CMK (cell line): ENCODE results near the gene DMXL1.

Source experiments
- DNase-seq: peaks from one replicate; pipeline ENCODE4 v3.0.0-alpha.2; 2010; ENCODE audit warnings: low read depth

DMXL1 gene, protein sequence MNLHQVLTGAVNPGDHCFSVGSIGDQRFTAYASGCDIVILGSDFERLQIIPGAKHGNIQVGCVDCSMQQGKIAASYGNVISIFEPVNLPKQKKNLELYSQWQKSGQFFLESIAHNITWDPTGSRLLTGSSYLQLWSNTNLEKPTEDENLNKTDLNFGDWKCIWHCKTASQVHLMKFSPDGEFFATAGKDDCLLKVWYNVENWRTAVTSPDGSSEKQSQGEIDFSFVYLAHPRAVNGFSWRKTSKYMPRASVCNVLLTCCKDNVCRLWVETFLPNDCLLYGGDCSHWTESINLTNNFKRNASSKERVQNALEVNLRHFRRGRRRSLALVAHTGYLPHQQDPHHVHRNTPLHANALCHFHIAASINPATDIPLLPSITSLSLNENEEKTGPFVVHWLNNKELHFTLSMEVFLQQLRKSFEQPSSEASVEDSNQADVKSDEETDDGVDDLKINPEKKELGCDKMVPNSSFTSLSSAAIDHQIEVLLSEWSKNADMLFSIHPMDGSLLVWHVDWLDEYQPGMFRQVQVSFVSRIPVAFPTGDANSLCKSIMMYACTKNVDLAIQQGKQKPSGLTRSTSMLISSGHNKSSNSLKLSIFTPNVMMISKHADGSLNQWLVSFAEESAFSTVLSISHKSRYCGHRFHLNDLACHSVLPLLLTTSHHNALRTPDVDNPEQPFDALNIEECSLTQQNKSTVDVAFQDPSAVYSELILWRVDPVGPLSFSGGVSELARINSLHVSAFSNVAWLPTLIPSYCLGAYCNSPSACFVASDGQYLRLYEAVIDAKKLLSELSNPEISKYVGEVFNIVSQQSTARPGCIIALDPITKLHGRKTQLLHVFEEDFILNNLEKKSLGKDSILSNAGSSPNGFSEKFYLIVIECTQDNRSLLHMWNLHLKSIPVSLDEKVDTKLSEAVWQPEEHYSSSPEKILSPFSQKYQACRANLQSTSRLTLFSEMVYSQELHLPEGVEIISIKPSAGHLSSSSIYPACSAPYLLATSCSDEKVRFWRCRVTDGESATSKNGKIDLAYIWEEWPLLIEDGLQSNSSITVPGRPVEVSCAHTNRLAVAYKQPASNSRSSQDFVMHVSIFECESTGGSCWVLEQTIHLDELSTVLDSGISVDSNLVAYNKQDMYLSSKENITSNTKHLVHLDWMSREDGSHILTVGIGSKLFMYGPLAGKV (N-terminal part only)

DNA sequence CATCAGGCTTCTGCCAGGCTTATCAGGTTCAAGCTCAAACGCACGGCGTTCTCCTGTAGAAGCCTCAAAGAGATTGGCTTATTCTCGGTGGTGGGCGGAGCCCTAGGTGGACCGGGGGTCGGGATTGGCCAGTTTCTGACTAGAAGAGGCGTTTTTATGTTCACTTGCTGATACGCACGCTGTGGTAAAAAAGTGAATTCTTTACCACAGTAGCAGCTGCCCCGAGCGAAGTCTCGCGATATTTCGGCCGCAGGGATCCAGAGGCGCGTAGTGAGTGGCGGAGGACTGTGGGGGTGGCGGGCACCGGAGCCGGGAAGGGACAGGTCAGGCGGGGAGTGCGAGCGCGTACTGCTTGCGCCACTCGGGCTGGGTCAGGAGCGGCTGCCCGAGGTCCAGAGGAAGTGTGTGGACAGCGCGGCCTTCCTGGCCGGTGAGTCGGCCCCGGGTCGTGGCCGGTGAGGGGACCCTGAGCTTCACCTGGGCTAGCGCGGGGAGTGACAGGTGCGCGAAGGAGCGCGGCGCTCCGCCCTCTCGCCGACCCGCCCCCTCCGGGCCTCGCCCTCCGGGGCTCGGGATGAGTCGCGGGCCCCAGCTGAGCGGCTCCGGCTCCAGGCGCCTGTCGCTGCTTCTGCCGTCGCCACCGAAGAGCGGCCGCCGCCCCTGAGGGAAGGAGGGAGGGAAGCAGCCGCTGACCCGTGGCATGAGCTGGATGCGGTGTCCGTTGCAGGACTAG lies at the start of gene DMXL1:
TSS of gene DMXL1 (plus strand) at position 260 of the 733 bp plus-strand sequence. CDS start 483 bp downstream, outside the sequence.
- peak; percentile 93 for DNase-seq

DNA sequence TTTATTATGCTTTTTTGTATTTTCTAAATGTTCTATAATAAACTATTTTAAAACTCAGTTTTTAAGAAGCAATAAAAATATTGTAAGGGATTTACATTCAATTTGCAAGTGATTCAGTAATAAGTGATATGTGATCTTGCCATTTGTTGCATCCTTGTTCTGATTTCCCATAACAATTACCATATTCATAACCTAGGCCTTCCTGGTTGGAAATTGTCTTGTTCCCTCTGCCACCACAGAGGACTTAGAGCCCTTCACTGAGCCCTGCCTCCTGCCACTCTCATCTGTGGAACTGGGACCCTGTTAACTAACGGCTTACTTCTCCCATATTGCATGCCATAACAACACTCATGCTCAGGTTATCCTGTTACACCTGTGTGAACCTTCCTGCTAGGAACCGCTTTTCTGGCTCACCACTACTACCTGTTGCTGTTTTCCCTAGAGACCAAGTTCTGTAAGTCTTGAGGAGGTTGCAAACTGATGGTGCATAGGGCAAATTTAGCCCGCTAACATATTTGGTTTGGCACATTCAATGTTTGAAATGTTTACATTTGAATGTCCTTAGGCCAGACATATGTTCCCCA lies 49.6 kb upstream of the DMXL1 start:
- no peak for DNase-seq

DNA sequence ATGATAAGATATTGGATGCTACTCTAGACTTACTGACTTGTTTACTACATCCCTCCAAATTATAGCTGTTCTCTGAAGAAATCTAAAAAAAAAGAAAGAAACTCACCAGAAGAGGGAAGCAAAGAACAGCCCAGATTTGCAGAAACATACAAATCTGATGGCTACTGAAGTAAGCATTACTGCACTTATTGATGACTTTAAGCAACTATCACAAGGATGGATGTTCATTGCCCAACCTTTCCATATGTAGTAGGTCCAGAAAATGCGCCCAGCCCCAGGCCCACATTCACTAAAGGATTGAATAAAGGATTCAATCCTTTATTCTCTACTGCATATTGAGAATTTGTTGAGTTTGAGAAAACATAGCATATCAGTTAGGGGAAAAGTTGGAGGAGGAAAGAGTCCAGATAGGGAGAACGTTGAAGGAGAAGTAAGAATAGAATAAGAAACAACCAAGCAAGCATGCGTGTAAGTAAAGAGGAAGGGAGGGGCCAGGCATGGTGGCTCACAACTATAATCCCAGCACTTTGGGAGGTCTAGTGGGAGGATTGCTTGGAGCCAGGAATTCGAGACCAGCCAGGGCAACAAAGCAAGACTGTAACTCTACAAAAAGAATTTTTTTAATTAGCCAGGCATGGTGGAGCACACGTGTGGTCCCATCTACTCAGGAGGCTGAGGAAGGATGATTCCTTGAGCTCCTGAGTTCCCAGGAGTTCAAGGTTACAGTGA lies 48.7 kb upstream of the DMXL1 start:
- DNase-seq, result no peak

DNA sequence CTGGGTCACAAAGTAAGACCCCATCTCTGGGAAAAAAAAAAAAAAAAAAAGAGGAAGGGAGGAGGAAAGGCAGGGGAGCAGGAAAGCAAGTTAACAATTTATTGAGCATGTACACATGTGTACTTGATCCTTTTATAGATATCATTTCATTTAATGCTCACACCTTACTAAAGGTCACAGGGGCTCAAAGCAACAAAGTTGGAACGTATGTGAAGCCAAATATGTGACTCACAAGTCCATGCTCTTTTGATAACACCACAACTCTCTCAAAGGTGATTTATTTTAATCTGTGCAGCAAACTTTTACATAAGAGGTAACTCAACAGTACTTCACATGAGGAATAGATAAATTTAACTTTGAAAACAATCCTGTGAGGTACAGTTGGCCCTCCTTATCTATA lies 48.1 kb upstream of the DMXL1 start:
- DNase-seq, result no peak

DNA sequence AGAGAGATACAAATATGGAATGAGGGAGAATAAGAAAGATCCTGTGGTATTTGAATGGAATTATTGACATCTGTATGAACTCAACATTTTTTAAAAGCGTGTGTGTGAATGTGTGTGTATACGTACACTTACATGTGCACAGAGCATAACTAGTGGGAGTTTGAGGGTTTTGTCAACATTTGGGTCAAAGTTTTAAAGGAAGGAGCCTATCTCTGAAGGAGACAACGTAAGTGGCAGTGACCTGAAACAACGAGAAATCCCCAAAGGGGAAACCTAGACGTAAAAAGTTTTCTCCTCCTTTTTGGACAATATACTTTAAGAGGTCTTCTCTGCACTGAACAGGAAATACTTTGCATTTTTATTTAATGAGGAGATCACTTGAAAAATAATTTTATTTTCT lies 42.3 kb upstream of the DMXL1 start:
- DNase-seq, result no peak

DNA sequence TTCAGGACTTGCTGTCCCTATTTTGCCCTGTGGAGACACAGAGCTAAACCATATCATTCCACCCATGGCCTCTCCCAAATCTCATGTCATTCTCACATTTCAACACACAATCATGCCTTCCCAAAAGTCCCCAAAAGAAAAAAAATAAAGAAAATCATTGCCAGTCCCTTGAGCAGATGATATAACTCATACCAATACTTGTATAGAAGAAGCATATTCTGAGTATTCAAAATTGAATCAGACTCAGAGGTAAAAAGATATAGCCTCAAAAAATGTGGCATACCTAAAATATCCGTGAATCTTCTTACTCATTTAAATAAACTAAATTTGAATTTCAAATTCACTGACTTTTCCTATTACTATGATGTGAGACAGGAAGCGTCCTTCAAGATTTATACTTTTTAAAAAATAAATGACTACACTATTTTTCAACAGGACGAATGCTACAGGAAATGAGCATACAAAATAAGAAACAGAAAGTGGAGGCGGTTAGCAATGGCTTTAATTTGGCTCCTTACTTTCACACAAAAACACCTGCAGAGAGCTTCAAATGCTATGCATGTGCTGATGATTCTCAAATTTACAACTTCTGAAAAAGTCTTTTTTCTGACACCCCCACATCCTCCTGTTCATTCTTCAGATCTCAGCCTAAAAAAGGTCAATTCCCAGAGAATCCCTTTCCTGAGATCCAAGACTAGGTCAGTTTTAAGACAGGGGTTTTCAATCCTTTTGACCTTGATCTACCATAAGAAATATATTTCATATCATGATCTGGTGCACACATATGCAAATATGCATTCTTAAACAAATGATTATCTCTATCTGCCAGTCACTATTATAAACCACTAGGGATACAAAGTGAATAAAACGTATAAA lies 39.6 kb upstream of the DMXL1 start:
- no peak for DNase-seq

DNA sequence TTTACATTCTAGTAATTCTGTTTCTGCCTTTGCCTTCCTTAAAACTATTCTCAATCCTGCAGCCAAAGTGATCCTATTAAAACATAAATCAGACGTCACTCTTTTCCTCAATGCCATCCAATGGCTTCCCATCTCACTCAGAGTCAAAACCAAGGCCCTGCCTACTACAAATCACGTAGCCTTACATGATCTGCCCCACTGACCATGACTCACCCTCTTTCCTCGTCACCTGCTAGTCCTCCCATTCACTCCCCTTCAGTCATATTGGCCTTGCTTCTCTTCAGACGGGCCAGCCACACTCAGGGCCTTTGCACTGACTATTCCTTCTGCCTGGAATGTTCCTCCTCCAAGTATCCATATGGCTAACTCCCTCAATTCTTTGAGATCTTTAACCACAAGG lies 39.0 kb upstream of the DMXL1 start:
- no peak for DNase-seq

DNA sequence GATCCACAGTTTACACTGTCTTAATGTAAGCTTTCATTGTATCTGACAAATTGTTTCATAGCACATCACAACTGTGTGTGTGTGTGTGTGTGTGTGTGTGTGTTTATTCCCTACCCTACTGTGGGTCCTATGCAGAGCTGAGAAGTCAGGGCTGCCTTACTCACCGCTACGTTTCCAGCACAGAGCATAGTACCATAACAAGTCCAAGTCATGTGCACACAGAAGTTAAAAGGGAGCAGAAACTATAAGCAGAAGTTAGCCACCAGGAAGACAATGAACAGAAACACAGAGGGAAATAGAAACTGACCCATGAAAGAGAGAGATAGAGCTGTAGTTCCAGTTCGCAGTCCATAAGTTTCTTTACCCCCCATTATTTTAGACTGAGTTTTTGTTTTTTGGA lies 38.2 kb upstream of the DMXL1 start:
- DNase-seq, result no peak

DNA sequence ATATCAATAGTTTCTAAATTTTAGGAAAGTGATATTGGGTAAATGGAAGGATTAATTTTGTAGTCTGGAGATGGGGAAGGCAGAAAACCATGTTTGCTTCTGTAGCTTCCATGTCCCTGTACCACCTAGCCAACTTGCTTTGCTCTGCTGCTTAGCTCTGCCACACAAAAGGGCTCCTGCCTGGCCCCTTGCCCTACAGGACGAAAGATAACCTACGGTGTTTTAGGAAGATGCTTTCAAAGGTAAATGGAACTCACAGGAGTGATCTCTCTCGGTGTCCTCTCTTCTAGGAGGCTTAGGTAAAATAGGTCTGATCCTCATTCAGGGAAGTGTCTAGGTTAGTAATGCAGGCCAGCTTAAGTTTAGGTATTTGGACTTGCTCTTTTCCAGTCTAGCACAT lies 37.8 kb upstream of the DMXL1 start:
- no peak for DNase-seq

DNA sequence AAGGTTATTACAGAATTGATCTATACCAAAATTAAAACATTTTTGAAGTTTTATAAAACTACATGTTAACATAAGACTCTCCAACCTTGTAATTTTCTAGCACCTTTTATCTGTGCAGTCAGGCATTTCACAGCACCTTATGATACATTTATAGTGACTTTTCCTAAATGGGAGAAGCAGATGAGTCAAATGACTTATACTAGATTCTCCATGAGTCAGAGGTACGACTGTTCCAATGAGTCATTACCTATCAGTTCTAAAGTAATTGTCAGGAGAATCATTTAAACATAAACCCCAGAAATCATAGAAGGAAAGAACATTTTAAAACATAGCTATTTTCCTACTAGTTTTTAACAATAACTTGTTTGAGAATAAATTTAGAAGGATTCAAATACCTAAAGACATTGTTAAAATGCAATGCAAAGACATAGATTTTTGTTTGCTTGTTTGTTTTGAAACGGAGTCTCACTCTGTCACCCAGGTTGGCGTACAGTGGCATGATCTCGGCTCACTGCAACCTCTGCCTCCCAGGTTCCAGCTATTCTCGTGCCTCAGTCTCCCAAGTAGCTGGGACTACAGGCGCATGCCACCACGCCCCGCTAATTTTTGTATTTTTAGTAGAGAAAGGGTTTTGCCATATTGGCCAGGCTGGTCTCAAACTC lies 34.7 kb upstream of the DMXL1 start:
- DNase-seq, result no peak

DNA sequence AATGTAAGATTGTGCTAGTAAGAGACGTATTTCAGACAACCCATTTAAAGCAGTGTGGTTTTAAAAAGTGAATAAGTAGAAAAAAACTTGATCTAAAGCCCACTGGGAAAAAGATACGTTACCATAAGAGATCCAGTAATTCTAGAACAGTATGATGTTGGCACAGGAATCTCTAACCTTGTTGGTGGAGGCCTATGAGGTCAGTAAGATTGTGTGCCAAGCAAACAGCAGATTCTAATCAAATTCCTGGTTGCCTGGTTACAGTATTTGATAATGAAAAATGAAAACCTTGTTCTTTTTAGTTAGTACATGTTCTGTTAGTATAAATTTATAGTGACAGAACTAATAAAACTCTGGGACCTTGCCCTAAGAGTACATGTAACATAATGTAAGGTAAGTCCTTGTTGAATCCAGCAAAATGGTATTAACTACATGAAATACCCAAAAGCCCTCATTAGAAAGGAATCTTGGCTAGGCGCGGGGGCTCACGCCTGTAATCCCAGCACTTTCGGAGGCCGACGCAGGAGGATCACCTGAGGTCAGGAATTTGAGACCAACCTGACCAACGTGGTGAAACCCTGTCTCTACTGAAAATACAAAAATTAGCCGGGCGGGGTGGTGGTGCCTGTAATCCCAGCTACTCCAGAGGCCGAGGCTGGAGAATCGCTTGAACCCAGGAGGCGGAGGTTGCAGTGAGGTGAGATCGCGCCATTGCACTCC lies 33.2 kb upstream of the DMXL1 start:
- DNase-seq, result no peak

DNA sequence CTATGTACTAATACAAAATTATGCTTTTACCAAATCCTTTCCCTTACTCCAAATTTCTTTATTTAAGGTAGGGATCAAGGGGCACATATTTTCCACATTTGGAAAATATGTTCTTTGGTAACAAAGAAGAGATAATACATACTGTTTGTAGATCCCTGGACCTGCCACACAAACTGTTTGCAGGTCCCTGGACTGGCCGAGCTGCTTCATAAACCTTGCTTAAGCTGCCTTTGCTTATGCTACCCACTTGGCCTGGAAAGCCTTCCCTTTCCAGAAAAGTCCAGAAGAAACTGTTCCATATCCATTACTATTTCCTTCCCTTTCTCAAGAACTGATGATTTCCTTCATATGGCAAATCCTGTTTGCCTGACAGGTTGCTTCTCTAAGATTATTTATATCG lies 22.6 kb upstream of the DMXL1 start:
- no peak for DNase-seq

DNA sequence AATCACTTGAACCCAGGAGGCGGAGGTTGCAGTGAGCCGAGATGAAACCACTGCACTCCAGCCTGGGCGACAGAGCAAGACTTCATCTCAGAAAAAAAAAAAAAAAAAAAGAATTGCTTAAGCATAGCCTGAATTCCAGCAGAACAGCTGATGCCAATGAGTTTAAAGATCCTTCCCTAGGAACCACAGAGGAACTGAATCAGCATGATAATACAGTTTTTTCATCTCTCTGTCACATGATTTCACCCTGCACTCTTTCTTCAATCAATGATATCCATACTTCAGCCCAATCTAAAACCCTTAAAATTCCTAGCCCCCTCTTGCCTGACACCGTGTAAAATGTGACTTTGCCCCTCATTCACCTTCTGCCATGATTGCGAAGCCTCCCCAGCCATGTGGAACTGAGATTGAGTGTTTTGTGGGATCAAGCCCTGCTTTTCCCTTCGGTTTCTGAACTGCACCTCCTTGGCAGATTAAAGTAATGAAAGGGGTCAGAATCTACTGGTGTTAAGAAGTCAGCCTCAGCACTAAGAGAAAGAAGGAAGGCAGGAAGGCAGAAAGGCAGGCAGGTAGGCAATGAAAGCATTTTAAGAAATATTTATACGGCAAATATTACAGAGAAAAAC lies 20.9 kb upstream of the DMXL1 start:
- no peak for DNase-seq

DNA sequence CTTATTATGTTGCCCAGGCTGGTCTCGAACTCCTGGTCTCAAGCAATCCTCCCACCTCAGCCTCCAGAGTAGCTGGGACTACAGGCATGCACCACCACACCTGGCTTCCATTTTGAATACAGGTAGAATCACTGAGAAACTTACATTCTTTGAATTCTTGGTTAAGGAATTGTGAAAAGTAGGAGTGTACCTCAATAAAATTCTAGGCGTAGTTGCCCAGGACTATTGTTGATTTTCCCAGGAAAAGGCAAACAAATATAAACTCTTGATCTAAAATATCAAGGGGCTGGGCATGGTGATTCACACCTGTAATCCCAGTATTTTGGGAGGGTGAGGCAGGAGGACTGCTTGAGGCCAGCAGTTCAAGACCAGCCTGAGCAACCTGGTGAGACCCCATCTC lies 16.8 kb upstream of the DMXL1 start:
- no peak for DNase-seq

DNA sequence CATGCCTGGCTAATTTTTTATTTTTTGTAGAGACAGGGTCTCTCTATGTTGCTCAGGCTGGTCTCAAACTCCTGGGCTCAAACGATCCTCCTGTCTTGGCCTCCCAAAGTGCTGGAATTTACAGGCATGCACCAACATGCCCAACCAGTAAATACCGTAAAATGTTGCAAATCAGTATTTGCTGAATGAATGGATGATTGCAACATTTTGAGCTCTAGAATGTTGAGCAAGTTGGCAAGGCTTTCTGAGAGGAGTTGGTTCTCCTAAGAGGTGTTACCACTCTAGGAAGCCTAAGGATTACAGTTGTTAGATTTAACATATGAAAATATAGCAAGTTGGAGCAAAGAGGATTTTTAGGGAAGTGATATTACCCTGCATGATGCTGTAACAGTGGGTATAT lies 15.6 kb upstream of the DMXL1 start:
- no peak for DNase-seq

DNA sequence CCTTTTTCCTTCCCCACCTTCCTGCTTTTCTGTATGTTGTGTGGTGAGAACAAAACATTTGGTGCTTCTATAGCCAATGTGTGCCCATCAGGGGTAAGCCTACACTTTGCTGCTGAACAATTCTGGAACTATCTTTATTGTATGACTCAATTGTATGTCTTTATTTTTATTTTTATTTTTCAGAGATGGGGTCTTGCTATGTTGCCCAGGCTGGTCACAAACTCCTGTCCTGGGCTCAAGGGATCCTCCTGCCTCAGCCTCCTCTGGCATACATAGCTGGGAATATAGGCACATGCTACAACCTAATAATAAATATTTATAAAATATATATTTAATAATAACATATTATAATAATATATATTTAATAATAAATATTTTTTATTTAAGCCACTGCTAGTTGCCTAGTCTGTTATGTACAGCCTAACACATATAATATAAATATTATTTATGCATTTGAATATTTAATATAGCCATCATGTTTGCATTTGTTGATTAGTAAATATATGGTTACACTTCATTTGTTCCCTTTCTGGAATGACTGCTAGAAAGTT lies 11.8 kb upstream of the DMXL1 start:
- DNase-seq, result no peak

DNA sequence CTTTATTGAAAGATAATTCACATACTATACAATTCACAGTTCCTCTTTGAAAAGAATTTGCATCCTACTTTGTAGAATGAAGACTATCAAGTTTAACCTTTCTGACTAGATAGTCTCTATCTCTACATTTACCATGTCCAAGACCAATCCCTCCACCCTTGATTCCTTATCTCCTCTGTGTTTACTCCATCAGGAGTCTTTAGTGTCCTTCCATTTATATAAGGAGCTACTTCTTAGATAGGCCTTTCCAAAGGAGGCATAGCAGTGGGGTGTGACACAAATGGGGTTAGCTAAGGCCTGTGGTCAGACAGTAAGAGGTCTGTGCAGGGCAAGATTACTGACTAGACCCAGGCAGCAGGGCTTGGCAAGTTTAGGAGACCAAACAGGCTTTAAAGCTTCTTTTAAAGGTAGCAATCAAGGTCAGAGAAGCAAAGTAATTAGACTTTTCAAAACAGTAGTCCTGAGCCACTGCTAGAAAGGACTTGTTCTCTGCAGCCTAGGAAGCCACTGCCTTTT lies 11.1 kb upstream of the DMXL1 start:
- peak; percentile 66 for DNase-seq
